B cell (primary cell): ENCODE results near the gene IL17RA.

Source experiments
- CTCF ChIP-seq: fragments of 200-600 bp; IDR thresholded peaks from one replicate; pipeline ENCODE4 v1.8.0; 2022; ENCODE audit warnings: antibody characterized with exemption, mild to moderate bottlenecking
- EZH2 ChIP-seq: IDR thresholded peaks from 2 replicates; pipeline ENCODE4 v1.6.1; 2012; ENCODE audit warnings: borderline replicate concordance, low read depth, mild to moderate bottlenecking, moderate library complexity, low read length; ENCODE audit not compliant: insufficient read depth, poor library complexity, severe bottlenecking

- TF ChIP-seq CTCF (no peak), EZH2 (no peak)
Measured at GRCh38 chr22:17046566-17047348, 38.0 kb upstream of the IL17RA start.
